HL-60 (cell line): ENCODE measurements around the gene NTRK2.

Experiments
- DNase-seq, 2 experiments: peaks; one replicate each; pipeline ENCODE4 v3.0.0-alpha.2; 2010 to 2020; ENCODE audit warnings: low read depth in 1 of 2, low spot score in 1 of 2
- H3K27ac ChIP-seq: fragments of 250-450 bp; sonication (Bioruptor Pico); replicated peaks from 2 replicates; pipeline ENCODE4 v1.5.1; 2020; ENCODE audit warnings: mild to moderate bottlenecking, moderate library complexity
- H3K27me3 ChIP-seq: fragments of 250-450 bp; sonication (Bioruptor Pico); 2 replicates; pipeline ENCODE4 v1.5.1; 2021; ENCODE audit warnings: mild to moderate bottlenecking, moderate library complexity; ENCODE audit not compliant: insufficient read depth, poor library complexity, severe bottlenecking
- H3K4me3 ChIP-seq: replicated peaks from 2 replicates; pipeline ENCODE4 v1.5.1; 2011; ENCODE audit warnings: mild to moderate bottlenecking, control low read depth, low read length; ENCODE audit not compliant: insufficient read depth
- GABPA ChIP-seq: IDR thresholded peaks from 2 replicates; pipeline ENCODE4 v1.6.1; 2012; ENCODE audit warnings: low read depth
- POLR2AphosphoS5 ChIP-seq: IDR thresholded peaks from 2 replicates; pipeline ENCODE4 v1.6.1; 2012; ENCODE audit warnings: low read depth
- SPI1 ChIP-seq: IDR thresholded peaks from 2 replicates; pipeline ENCODE4 v1.6.1; 2012; ENCODE audit warnings: low read depth, mild to moderate bottlenecking, borderline replicate concordance
- TF ChIP-seq, protein P1 (sequence below): IDR thresholded peaks from 2 replicates; pipeline ENCODE4 v1.6.1; 2012; ENCODE audit warnings: low read depth; ENCODE audit not compliant: insufficient replicate concordance
- TF ChIP-seq, protein P2 (sequence below): IDR thresholded peaks from one replicate; pipeline ENCODE4 v1.5.1; 2011; ENCODE audit warnings: low read length, control low read depth, inconsistent platforms; ENCODE audit not compliant: insufficient read depth

Gene NTRK2

DNA sequence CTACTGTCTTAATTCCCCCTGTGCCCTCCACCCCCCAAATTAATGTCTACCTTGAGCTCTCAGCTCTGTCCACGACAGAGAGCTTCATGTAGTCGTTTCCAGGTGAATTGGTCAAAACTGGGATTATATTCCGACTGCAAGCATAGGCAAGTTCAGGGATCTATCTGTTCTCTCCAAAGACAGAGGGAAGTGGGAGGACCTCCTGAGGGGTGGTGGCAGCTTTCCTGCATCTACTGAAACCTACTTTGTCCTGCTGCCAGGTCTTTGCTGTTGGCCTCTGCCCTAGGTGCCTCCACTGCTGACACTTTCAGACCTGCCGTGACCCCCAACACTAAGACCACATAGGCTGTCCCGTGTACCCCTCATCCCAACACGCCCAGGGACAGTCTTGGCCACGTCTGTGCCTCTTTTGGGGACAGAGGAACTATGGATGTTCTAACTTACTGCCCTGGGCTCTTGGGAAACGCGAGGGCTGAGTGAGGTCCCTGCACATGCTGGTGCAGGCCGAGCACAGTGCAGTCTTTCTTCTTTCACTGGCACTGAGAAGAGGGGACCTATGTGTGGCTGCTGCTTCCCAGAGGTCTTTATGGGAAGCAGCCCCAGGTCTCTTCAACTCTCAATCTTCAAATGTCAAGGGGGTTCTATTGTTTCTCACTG lies 125.6 kb downstream of the NTRK2 start:
- Histone ChIP-seq H3K27ac (no peak overlapping the region), H3K4me3 (no peak overlapping the region), H3K27me3 (peaks cover 8% of the 10 kb centered on the region)
- no peak for TF ChIP-seq GABPA
- no peak for DNase-seq

- Histone ChIP-seq H3K27me3 (peaks cover 8% of the 10 kb centered on the region), H3K27ac (no peak overlapping the region), H3K4me3 (no peak overlapping the region)
- TF ChIP-seq, protein P1, sequence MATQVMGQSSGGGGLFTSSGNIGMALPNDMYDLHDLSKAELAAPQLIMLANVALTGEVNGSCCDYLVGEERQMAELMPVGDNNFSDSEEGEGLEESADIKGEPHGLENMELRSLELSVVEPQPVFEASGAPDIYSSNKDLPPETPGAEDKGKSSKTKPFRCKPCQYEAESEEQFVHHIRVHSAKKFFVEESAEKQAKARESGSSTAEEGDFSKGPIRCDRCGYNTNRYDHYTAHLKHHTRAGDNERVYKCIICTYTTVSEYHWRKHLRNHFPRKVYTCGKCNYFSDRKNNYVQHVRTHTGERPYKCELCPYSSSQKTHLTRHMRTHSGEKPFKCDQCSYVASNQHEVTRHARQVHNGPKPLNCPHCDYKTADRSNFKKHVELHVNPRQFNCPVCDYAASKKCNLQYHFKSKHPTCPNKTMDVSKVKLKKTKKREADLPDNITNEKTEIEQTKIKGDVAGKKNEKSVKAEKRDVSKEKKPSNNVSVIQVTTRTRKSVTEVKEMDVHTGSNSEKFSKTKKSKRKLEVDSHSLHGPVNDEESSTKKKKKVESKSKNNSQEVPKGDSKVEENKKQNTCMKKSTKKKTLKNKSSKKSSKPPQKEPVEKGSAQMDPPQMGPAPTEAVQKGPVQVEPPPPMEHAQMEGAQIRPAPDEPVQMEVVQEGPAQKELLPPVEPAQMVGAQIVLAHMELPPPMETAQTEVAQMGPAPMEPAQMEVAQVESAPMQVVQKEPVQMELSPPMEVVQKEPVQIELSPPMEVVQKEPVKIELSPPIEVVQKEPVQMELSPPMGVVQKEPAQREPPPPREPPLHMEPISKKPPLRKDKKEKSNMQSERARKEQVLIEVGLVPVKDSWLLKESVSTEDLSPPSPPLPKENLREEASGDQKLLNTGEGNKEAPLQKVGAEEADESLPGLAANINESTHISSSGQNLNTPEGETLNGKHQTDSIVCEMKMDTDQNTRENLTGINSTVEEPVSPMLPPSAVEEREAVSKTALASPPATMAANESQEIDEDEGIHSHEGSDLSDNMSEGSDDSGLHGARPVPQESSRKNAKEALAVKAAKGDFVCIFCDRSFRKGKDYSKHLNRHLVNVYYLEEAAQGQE, result no peak
- TF ChIP-seq GABPA, result no peak
- TF ChIP-seq, protein P2, sequence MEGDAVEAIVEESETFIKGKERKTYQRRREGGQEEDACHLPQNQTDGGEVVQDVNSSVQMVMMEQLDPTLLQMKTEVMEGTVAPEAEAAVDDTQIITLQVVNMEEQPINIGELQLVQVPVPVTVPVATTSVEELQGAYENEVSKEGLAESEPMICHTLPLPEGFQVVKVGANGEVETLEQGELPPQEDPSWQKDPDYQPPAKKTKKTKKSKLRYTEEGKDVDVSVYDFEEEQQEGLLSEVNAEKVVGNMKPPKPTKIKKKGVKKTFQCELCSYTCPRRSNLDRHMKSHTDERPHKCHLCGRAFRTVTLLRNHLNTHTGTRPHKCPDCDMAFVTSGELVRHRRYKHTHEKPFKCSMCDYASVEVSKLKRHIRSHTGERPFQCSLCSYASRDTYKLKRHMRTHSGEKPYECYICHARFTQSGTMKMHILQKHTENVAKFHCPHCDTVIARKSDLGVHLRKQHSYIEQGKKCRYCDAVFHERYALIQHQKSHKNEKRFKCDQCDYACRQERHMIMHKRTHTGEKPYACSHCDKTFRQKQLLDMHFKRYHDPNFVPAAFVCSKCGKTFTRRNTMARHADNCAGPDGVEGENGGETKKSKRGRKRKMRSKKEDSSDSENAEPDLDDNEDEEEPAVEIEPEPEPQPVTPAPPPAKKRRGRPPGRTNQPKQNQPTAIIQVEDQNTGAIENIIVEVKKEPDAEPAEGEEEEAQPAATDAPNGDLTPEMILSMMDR, result no peak
- no peak for TF ChIP-seq SPI1
- TF ChIP-seq POLR2AphosphoS5, result no peak
- DNase-seq, result no peak
Measured at GRCh38 chr9:84796404-84796803, 126.9 kb downstream of the NTRK2 start.

DNA sequence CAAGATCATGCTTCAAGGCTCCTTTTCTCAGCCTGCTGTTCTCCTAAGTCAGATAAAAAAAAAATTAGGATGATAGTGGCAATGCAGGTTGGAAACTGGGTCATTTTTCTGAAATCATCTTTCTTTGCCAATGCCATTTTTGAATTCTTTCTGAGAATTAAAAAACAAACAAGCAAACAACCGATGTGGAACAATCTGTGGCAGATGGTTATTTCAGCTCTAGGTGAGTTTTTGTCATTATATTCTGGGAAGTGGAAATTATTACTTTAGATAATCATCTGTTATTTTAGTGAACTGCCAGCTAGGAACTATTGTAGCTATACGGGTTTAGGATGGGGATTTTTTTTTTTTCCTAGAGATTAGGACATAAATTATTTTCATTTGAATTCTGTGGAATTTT lies 129.7 kb downstream of the NTRK2 start:
- Histone ChIP-seq H3K27ac (no peak overlapping the region), H3K27me3 (peaks cover 8% of the 10 kb centered on the region), H3K4me3 (no peak overlapping the region)
- TF ChIP-seq SPI1 (no peak), GABPA (no peak), POLR2AphosphoS5 (no peak)
- TF ChIP-seq, protein P2, result no peak
- TF ChIP-seq, protein P1, result no peak
- DNase-seq, result no peak

- Histone ChIP-seq H3K4me3 (no peak overlapping the region), H3K27ac (no peak overlapping the region), H3K27me3 (no peaks in the 10 kb centered on the region)
- no peak for DNase-seq
- TF ChIP-seq SPI1 (no peak), GABPA (no peak), POLR2AphosphoS5 (no peak)
- TF ChIP-seq, protein P2, result no peak
- TF ChIP-seq, protein P1, result no peak
Measured at GRCh38 chr9:84804951-84805694, 135.6 kb downstream of the NTRK2 start.
